Activated naive CD4-positive, alpha-beta T cell (primary cell): ENCODE measurements around the gene PDE4D.

ENCODE experiments used
- DNase-seq, 4 experiments: peaks; one replicate each; lab custom pipeline; 2025; lab: John Stamatoyannopoulos, UW

The PDE4D gene

GRCh38 chr5:59654691-59655090 lies 238.8 kb downstream of the PDE4D start:
- DNase-seq, result no peak

DNA sequence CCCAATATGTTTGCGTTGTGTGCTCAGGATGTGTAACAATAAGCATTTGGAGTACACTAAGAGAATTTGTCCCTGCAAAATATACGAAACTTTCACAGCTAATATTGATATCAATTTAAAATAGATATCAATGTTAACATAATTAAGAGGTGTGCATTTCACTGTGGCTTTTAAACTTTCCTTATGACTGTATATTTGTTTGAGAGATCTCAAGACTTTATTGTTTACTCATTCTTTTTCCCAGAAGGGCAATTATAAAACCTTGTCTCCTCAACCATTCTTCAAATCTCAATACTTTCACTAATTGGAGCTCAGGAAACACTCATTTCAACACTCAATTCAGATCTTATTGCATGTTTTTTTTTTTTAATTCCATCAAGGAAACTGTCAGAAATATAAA lies 241.1 kb downstream of the PDE4D start:
- DNase-seq, result no peak

DNA sequence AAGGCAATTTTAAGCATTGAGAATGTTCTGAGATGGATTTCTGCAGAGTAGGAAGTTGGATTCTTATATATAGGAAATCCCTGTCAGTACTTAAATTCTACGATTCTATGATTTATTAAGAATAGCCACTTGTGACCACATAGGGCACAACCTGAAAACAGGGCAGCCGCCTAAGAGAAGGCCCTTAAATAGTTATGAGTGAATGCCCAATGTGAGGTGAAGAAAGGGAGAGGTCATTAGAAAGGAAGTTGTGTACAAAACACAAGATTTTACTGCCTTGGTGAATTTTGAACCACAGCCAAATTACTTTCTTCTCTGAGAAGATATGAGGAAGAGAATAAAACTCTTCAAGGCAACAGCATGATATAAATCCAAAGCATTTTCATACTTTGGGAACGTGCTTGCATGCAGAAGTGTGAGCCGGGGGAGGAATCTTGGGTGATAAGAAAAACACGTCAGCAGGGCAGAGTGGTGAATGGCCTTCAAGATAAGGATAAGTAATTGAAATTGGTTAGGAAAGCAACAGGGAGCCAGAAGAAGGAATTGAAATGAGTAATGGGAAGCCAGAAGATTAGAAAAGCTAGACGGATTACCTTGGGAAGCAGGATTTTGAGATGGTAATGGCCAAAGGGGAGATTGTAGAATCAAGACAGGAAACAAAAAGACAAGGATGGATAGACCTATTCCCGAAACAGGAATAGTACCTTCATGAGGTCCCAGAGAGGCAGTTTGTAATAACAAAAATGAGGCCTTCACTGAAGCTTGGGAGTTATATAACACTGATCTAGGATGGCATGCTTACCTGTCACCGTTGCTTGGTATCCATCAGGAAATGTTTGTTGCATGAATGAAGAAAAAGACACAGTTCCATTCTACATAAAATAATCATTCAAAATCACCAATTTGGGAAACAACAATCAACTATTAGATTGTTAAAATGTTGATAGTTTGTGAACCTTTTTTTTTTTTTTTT lies 244.3 kb downstream of the PDE4D start:
- DNase-seq, result no peak

- DNase-seq, result no peak
Measured at GRCh38 chr5:59648038-59648831, 245.3 kb downstream of the PDE4D start.

DNA sequence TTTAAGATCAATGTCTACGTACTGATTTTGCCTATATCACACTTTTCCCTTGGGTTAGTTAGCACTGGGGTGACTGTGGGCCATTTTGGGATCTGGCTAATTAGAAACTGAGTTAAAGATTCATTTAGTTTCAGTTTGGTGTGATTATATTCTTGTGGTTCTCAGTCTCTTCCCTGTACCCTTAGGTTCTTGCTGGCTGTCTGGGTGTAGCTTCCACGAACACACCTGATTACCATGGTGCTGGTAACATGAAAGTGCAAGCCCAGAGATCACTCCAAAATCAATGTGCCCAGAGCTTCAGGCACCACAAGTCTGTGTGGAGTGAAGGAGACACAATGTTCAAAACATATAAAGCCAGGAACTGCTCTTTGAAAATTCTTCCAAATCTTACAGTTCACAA lies 248.1 kb downstream of the PDE4D start:
- no peak for DNase-seq

- no peak for DNase-seq
Measured at GRCh38 chr5:59640411-59640810, 253.1 kb downstream of the PDE4D start.

DNA sequence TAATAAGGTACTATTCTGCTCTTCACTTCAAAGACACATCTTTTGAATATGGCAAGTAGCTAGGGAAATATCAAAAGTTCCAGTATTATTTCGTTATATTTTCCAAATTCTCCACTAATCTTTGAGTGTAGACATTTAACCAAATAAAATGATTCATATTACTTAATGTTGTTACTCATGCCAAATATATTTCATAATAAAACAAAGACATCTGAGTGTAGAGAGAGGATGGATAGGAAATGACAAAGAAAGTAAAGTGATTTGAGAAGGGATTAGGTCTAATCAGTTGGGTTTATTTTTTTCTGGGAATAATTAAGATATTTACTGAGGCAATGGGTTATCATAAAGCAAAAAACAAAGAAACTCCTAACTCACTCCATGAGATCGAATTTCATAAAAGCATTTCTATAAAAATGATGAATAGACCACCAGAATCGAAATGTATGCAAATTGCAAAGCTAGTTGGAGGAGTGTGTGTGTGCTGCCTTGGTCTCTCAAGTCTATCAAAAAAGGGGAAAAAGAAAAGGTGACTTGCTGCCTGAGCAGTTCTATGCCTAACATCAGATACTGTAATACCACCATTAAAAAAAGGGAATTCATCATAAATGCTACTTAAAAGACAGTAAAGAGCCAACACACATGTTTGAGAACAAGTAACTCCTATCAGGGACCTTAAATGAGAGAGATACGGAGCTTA lies 255.5 kb downstream of the PDE4D start:
- DNase-seq, result no peak

DNA sequence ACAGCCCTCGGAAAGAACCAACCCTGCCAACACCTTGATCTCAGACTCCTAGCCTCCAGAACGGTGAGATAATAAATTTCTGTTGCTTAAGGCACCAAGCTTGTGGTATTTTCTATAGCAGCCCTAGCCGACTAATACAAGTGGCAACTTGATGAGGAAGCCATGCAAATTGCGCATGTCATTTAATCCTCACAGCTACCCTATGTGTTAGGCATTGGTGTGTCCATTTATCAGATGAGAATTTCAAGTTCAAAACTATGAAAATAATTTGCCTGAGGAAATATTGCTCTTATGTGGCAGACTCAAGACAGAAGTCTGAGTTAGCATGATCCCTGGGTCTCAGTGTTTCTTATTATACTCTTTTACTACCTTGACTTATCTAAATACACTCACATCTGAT lies 264.0 kb downstream of the PDE4D start:
- DNase-seq, result no peak

GRCh38 chr5:59628062-59628828 lies 265.3 kb downstream of the PDE4D start:
- no peak for DNase-seq

- no peak for DNase-seq
Measured at GRCh38 chr5:59624898-59625297, 268.6 kb downstream of the PDE4D start.

GRCh38 chr5:59622848-59623247 lies 270.7 kb downstream of the PDE4D start:
- no peak for DNase-seq

- no peak for DNase-seq
Measured at GRCh38 chr5:59621477-59621876, 272.0 kb downstream of the PDE4D start.

GRCh38 chr5:59620535-59621212 lies 272.9 kb downstream of the PDE4D start:
- no peak for DNase-seq

DNA sequence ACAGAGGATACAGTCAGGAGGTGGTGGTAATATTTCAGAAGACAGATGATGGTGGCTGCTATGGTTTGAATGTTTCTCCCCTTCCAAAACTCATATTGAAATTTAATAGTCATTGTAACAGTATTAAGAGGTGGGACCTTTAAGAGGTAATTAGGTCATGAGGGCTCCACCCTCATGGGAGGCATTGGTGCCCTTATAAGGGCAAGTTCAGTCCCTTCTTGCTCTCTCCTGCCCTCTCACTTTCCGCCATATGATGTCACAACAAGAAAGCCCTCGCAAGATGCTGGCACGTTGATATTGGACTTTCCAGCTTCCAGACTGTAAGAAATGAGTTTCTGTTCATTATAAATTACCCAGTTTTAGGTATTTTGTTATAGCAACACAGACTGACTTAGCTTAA lies 274.9 kb downstream of the PDE4D start:
- no peak for DNase-seq

DNA sequence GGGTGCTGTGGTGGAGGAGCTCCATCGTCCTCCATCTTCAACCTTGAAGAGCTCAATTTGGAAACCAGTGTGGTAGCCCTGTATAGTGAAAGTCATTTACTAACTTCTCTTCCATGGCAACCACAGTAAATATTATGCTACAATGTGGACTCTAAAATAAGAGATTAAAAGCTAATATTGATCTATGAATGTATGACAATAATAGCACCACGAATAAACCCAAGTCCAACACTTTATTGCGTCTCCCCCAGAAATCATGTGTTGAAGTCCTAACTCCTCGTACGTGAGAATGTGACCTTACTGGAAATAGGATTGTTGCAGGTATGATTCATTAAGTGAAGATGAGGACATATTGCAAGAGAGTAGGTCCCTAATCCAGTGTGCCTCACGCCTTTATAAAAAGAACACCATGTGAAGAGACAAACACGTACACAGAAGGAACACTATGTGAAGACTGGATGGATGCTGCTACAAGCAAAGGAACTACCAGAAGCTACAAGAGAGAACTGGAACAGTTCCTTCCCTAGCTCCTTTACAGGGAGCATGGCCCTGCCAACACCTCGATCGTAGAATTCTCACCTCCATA lies 276.2 kb downstream of the PDE4D start:
- no peak for DNase-seq

DNA sequence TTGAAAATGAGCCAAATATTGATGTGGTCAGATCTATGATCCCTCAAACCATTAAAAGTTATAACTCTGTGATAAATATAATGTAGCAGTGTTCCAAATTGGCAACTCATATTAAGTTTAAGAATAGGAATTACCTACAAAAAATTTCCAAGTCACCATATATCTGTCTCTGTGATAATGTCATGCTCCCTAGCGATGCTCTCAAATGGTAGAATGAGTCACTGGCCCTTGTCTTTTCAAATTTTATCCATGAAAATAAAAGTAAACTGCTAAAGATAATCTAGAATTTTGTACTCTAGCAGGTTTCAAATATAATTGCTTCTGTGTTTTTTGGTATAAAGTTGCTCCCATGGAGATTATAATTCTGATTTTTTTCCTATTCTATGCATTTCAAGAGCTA lies 277.1 kb downstream of the PDE4D start:
- DNase-seq, result no peak

DNA sequence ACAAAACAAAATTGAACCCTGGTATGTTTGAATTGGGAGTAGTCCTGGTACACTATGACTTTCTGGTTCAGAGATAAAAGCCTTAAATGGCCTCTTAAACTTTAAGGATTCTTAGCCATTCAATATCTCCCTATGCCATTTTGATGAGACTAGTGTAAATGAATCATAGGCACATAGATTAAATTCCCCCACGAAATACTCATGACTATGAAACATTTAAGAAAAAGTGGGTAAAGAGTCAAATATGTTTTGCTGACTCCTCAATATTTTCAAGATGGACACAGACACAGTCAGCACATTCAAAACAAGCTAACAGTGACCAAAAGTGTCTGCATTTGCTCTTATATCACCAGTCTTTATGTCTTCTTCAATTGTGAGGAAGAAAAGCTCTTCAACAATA lies 278.3 kb downstream of the PDE4D start:
- no peak for DNase-seq

- no peak for DNase-seq
Measured at GRCh38 chr5:59609501-59610265, 283.8 kb downstream of the PDE4D start.

GRCh38 chr5:59608745-59609144 lies 284.8 kb downstream of the PDE4D start:
- DNase-seq, result no peak
